Measurements from ENCODE around the gene NRCAM.
A peak's percentile ranks its signal among the peaks of the same experiment; 100 is the strongest.

The NRCAM gene

GRCh38 chr7:108409146-108409545, 47.1 kb downstream of the NRCAM start:
- Histone ChIP-seq H3K27ac (no peak overlapping the region), H3K79me2 (peaks cover 3% of the 10 kb centered on the region), H3K9ac (no peak overlapping the region), H3K4me2 (ENCODE audit: low read length) (no peak overlapping the region), H2AFZ (no peak overlapping the region), H3K9me3 (ENCODE audit: control insufficient read depth, low read length) (no peaks in the 10 kb centered on the region), H3K4me1 (peaks cover 15% of the 10 kb centered on the region), H3K36me3 (ENCODE audit: control insufficient read depth, insufficient read depth, low read length) (no peaks in the 10 kb centered on the region), H3K4me3 (ENCODE audit: low read depth, low read length) (no peak overlapping the region), H3K27me3 (ENCODE audit: control insufficient read depth, insufficient read depth, low read length) (no peaks in the 10 kb centered on the region)
- no peak for TF ChIP-seq CTCF (IDR thresholded peaks at IDR 0.05)

- Histone ChIP-seq H3K36me3 (ENCODE audit: control insufficient read depth, insufficient read depth, low read length) (no peaks in the 10 kb centered on the region), H3K4me1 (peaks cover 15% of the 10 kb centered on the region), H2AFZ (peak overlapping the region; percentile 13), H3K9ac (no peak overlapping the region), H3K27ac (no peak overlapping the region), H3K9me3 (ENCODE audit: control insufficient read depth, low read length) (no peaks in the 10 kb centered on the region), H3K4me2 (ENCODE audit: low read length) (no peak overlapping the region), H3K79me2 (peaks cover 3% of the 10 kb centered on the region), H3K27me3 (ENCODE audit: control insufficient read depth, insufficient read depth, low read length) (no peaks in the 10 kb centered on the region), H3K4me3 (ENCODE audit: low read depth, low read length) (no peak overlapping the region)
- TF ChIP-seq CTCF (IDR thresholded peaks at IDR 0.05) = no peak
Measured at GRCh38 chr7:108408296-108408991, 47.8 kb downstream of the NRCAM start.

DNA sequence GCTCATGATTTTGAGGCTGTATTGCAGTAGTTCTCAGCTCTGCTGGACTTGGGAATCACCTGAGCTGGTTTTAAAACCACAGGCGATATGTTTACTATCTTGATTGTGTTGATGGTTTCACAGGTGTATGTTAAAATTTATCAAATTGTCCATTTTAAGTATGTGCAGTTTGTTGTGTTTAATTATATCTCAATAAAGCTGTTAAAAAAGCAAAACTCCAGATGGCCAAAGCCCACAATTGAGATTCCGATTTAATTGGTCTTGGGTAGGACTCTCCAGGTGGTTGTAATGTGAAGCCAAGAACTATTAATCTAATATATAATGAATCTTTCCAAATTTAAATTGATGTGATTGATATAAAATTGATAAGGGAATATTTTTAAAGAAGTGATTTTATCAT, 48.6 kb downstream of the NRCAM start:
- no peaks in the 10 kb centered on the region for H3K27me3 ChIP-seq (ENCODE audit: control insufficient read depth, insufficient read depth, low read length)
- no peak overlapping the region for H2AFZ ChIP-seq
- no peak overlapping the region for H3K27ac ChIP-seq
- no peak overlapping the region for H3K4me2 ChIP-seq (ENCODE audit: low read length)
- H3K9me3 ChIP-seq (ENCODE audit: control insufficient read depth, low read length) = no peaks in the 10 kb centered on the region
- peaks cover 15% of the 10 kb centered on the region for H3K4me1 ChIP-seq
- H3K9ac ChIP-seq = no peak overlapping the region
- peaks cover 2% of the 10 kb centered on the region for H3K79me2 ChIP-seq
- TF ChIP-seq CTCF (IDR thresholded peaks at IDR 0.05) = no peak
- no peak overlapping the region for H3K4me3 ChIP-seq (ENCODE audit: low read depth, low read length)
- no peaks in the 10 kb centered on the region for H3K36me3 ChIP-seq (ENCODE audit: control insufficient read depth, insufficient read depth, low read length)

DNA sequence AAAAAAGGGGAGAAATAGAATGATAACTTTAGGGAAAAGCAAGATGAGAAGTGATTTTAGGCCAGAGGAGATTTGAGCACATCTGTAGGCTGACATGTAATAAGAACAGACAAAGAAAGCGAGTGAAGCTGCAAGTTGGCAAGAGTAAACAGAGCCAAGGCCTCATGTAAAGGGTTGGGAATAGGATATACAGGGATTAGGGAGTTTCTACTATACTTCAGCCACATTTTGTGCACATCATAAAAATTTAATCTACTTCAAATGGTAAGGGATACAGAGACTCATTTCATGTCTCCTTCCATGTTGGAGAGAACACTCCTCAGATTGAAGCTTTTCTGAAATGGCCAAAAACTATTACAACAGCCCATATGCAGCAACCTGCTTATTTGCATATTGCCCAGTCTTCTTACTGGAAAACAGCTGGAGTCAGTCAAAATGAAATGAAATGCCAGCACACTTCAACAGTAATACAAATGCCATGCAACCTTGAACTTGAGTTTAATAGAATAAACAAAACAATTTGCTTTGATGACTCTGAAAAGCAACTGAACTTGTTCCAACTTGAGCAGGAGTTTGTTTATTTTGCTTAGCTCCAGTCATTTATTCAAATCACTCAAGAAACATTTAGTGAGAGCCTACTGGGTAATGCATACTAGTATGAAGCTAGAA, 49.9 kb downstream of the NRCAM start:
- no peak overlapping the region for H3K4me3 ChIP-seq (ENCODE audit: low read depth, low read length)
- H3K9me3 ChIP-seq (ENCODE audit: control insufficient read depth, low read length) = no peaks in the 10 kb centered on the region
- no peak overlapping the region for H2AFZ ChIP-seq
- H3K79me2 ChIP-seq = no peaks in the 10 kb centered on the region
- no peak overlapping the region for H3K9ac ChIP-seq
- no peak for TF ChIP-seq CTCF (IDR thresholded peaks at IDR 0.05)
- no peak overlapping the region for H3K27ac ChIP-seq
- peaks cover 15% of the 10 kb centered on the region for H3K4me1 ChIP-seq
- no peaks in the 10 kb centered on the region for H3K27me3 ChIP-seq (ENCODE audit: control insufficient read depth, insufficient read depth, low read length)
- no peak overlapping the region for H3K4me2 ChIP-seq (ENCODE audit: low read length)
- no peaks in the 10 kb centered on the region for H3K36me3 ChIP-seq (ENCODE audit: control insufficient read depth, insufficient read depth, low read length)

Data from parathyroid adenoma (tissue), 2 donors.